Right lobe of liver (tissue), 6 donors: Measurements from ENCODE around the gene LRP1. TPM values are rescaled to one million over a fixed set of nuclear protein-coding genes. Genes with fewer than 3 reads are reported as not detected.

ENCODE experiments used
- ATAC-seq, 4 donors: fragments of 200-7000 bp; cut with Tn5 transposase; one replicate each; pipeline ENCODE4 v1.9.1; 2020; ENCODE audit warnings: mild to moderate bottlenecking in 4 of 4, moderate library complexity in 4 of 4
- DNase-seq, 3 donors: peaks; one replicate each; pipeline ENCODE4 v3.0.0-alpha.2; 2020
- H3K27ac ChIP-seq, 3 donors: fragments of 200-600 bp; one replicate each; pipeline ENCODE4 v1.8.0; 2022
- H3K27me3 ChIP-seq, 2 donors: fragments of 200-600 bp; one replicate each; pipeline ENCODE4 v1.8.0; 2022
- H3K36me3 ChIP-seq, 4 donors: fragments of 200-600 bp; sonication (generic) in 1 of 4; one replicate each; pipeline versions ENCODE4 v1.5.1 to v1.8.0; 2017 to 2022; ENCODE audit warnings: control low read depth in 1 of 4
- H3K4me1 ChIP-seq, 4 donors: fragments of 200-600 bp; sonication (generic) in 1 of 4; one replicate each; pipeline versions ENCODE4 v1.5.1 to v1.8.0; 2017 to 2022; ENCODE audit warnings: control low read depth in 1 of 4
- H3K4me3 ChIP-seq, 3 donors: fragments of 200-600 bp; one replicate each; pipeline ENCODE4 v1.8.0; 2022
- H3K9me3 ChIP-seq, 4 donors: fragments of 200-600 bp; sonication (generic) in 1 of 4; one replicate each; pipeline versions ENCODE4 v1.5.1 to v1.8.0; 2017 to 2022; ENCODE audit warnings: control low read depth in 1 of 4
- POLR2A ChIP-seq: fragments of 450-650 bp; IDR thresholded peaks from one replicate; pipeline ENCODE4 v1.6.1; 2017; ENCODE audit warnings: antibody characterized with exemption, mild to moderate bottlenecking
- WGBS: methylation state at CpG from one replicate; pipeline ENCODE4 v1.1.6; 2018; ENCODE audit warnings: low coverage, low lambda C conversion rate; ENCODE audit not compliant: insufficient coverage; ENCODE audit errors: missing lambda C conversion rate; 5-methylcytosine and 5-hydroxymethylcytosine counted together
- intact Hi-C, 2 donors: fragments of 100-400 bp; cut with DNase I; formaldehyde crosslinking; loops; one replicate each; pipeline versions ENCODE4 v1.11.2 to v1.14.1; 2022
- total RNA-seq, 6 experiments: library from RNA; depleted of rRNA in 2 of 6; stranded (reverse); fragments of >200 nt in 2 of 6; fragmentation: NEBNext Ultra II Directional in 3 of 6; extraction: Animal tissue kit (Norgen Biotek cat#: 25700) in 3 of 6; gene quantifications; one replicate each; pipeline versions ENCODE4 v1.1.0 to v1.2.4, GENCODE V29; 2016 to 2023
- TF ChIP-seq, protein P1 (sequence below), 4 donors: fragments of 200-600 bp in 3 of 4; fragments of 450-650 bp in 1 of 4; IDR thresholded peaks; one replicate each; pipeline versions ENCODE4 v1.5.1 to v1.8.0; 2016 to 2022; ENCODE audit warnings: antibody characterized with exemption in 4 of 4, mild to moderate bottlenecking in 2 of 4
- donor health status: DM: no; HTN: yes; CAD: no.
- donor health status: DM: no; HTN: no; CAD: no.
- donor health status: DM: no; HTN: no; CAD: no.
- donor health status: DM: no; HTN: yes; CAD: no.
- donor health status: DM: no; HTN: yes; CAD: no.

LRP1 gene
- total RNA-seq, 6 experiments from 2014 or later, result 268 to 387 (median 301) TPM

DNA sequence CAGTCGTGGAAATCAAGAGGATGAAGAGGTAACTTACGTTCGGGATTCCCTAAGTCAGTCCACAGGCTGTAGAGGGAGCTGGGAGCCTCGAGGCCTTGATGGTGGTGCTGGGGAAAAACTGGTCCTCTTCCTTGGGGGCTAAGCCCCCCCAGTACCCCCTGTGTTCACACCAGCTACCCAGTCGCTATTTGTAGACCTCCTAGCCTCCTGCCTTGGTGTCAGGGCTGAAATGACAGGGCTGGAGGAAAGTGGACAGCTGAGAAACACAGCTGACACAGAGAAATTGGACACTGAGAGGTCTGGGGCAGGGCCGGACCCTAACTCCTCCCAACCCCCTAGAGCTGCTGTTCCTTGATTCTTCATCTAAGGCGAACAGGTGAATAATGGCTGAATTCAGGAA lies 122.7 kb downstream of the LRP1 start, which contains the start of gene STAC3:
TSS of gene STAC3 (minus strand) at position 232 of the 400 bp plus-strand sequence. CDS start 1,551 bp downstream, outside the sequence.
- H3K4me1 ChIP-seq, result no peaks in the 10 kb centered on the region
- H3K27me3 ChIP-seq, result no peaks in the 10 kb centered on the region
- peak in 1 of 3 donors; percentile 22 for DNase-seq
- 70% methylated on average over 6 of the region's 7 CpGs for WGBS
- ATAC-seq, result no peak
- intact Hi-C loops, result no loop called here
- no peak within 1 kb of the TSS for H3K27ac ChIP-seq
- H3K36me3 ChIP-seq, result peaks cover 0 to 7% (median 1%) of the 10 kb centered on the region in 4 donors
- no peaks in the 10 kb centered on the region for H3K9me3 ChIP-seq
- H3K4me3 ChIP-seq, result no peak within 1 kb of the TSS
- no peak for TF ChIP-seq POLR2A
- TF ChIP-seq, protein P1, sequence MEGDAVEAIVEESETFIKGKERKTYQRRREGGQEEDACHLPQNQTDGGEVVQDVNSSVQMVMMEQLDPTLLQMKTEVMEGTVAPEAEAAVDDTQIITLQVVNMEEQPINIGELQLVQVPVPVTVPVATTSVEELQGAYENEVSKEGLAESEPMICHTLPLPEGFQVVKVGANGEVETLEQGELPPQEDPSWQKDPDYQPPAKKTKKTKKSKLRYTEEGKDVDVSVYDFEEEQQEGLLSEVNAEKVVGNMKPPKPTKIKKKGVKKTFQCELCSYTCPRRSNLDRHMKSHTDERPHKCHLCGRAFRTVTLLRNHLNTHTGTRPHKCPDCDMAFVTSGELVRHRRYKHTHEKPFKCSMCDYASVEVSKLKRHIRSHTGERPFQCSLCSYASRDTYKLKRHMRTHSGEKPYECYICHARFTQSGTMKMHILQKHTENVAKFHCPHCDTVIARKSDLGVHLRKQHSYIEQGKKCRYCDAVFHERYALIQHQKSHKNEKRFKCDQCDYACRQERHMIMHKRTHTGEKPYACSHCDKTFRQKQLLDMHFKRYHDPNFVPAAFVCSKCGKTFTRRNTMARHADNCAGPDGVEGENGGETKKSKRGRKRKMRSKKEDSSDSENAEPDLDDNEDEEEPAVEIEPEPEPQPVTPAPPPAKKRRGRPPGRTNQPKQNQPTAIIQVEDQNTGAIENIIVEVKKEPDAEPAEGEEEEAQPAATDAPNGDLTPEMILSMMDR (IDR thresholded peaks at IDR 0.05), result no peak

DNA sequence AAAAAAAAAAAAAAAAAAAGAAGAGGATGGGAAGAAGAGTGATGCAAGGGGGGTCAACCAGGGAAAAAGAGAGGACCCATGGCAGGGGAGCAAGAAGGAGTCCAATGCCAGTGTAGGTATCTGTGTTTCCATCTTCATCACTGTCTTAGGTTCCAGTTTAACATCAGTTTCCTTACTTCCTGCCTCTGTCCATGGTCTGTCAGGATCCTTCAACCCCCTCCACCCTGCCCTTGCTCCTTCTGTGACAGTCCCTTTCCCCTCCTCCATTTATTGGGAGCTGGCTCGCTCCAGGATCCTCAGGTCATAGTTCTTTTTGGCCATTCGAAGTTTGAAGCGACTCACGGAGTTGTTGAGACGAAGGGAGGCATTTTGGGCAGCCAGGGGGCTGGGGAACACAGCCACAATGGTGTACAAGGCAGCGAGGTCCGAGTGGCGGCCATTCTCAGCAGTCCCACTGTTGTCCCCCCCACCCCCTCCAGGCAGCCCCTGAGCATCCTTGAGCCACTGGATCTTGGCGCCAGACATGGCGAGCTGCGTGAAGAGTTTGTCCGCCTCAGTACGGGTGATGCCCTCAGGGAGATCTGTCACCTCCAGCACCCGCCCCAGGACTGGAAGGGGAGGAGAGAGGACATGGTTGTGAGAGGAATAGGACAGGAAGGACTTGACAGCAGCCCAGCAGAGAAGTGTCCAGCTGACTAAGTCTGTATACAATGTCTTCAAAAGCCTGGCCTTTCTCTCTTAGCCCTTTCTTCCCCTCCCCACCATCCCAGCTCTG lies 126.4 kb downstream of the LRP1 start:
- ATAC-seq, result no peak
- no peak overlapping the region for H3K27ac ChIP-seq
- H3K36me3 ChIP-seq, result peaks cover 5 to 27% (median 16%) of the 10 kb centered on the region in 4 donors
- no peak for TF ChIP-seq POLR2A
- TF ChIP-seq, protein P1 (IDR thresholded peaks at IDR 0.05), result no peak
- H3K9me3 ChIP-seq, result no peaks in the 10 kb centered on the region
- H3K4me3 ChIP-seq, result no peak overlapping the region
- no peaks in the 10 kb centered on the region for H3K27me3 ChIP-seq
- WGBS, result 94% methylated on average over 5 of the region's 14 CpGs
- intact Hi-C loops, result no loop called here
- DNase-seq, result no peak
- H3K4me1 ChIP-seq, result peaks cover 0 to 20% (median 8%) of the 10 kb centered on the region in 4 donors

DNA sequence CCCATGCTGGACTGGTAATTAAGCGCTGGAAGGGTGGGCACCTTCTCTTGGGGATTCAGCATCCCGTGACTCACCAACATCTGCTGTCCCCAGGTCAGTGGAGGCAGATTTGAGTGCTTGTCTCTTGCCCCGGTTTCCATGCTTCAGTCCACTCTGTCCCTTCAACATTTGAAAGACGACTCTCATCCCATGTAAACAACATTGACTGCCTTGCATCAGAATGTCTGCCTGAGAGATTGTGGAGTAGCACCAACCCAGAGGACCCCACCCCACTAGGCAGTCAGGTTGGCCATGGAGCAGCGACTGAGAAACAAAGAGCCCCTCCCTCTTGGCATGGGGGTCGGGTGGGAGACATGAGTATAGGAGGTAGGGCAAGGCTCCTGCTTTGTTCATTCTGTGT lies 127.6 kb downstream of the LRP1 start:
- DNase-seq, result no peak
- H3K4me1 ChIP-seq, result peaks cover 0 to 32% (median 17%) of the 10 kb centered on the region in 4 donors
- intact Hi-C loops, result no loop called here
- ATAC-seq, result no peak
- H3K4me3 ChIP-seq, result no peak overlapping the region
- 95% methylated on average over 5 of the region's 6 CpGs for WGBS
- H3K27me3 ChIP-seq, result no peaks in the 10 kb centered on the region
- no peak overlapping the region for H3K27ac ChIP-seq
- H3K36me3 ChIP-seq, result peaks cover 5 to 27% (median 16%) of the 10 kb centered on the region in 4 donors
- no peaks in the 10 kb centered on the region for H3K9me3 ChIP-seq
- no peak for TF ChIP-seq POLR2A
- TF ChIP-seq, protein P1 (IDR thresholded peaks at IDR 0.05), result no peak

DNA sequence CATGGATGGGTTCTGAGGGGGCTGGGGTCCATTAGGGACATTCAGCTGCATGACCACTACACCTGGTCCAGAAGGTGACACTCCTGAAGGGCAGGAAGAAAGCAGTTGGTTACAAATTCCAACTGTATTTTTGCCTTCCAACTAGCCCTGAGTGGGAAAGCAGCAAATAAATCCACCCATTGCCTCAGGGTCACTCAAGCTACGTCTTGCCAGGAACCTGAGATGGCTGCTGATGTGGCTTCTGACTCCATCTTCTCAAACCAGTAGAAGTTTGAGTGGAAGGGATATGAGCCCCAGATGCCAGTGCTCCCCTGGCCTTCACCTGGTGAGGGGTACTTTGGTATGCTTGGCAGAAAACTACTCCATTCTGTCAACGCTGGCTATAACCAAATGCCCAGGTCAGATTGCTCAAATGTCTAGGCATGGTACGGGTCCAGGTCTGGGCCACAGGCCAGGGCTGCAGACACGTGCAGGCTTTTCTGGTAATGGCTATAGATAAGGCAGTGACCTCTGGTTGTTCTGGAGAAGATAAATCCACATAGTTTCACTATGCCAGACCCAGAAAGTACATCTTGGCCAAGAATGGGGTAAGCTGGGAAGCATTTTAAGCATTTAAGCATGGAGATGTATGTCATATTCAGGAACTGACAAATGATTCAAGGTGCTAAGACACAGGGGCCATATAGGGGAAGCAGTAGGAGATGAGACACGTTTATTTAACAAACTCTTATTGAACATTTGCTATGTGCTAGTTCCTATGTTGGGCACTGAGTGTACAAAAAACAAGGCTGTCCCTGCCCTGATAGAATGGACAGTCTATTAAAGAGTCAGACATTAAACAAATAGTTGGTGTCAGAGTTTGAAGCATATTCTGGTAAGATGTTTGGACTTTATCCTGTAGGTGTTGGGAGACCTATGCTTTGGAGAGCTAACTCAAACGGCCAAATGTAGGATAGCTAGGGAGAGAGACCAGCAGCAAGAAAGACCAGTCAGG lies 131.0 kb downstream of the LRP1 start:
- whole genome bisulfite sequencing, result 19% methylated on average over 5 of the region's 6 CpGs
- Histone ChIP-seq H3K27ac (peak overlapping the region; percentile 82 to 88 (median 87)), H3K4me3 (peak overlapping the region in 2 of 3 donors; percentile 17 to 44), H3K4me1 (peaks cover 0 to 63% (median 35%) of the 10 kb centered on the region in 4 donors), H3K9me3 (no peaks in the 10 kb centered on the region), H3K27me3 (no peaks in the 10 kb centered on the region), H3K36me3 (peaks cover 5 to 27% (median 16%) of the 10 kb centered on the region in 4 donors)
- ATAC-seq (peak; percentile 65 to 82 (median 76)), DNase-seq (peak; percentile 77 to 93 (median 88))
- intact Hi-C loops, result no loop called here
- TF ChIP-seq POLR2A, result peak; percentile 78
- TF ChIP-seq, protein P1 (IDR thresholded peaks at IDR 0.05), result no peak
